Middle frontal gyrus (tissue), 1 donor: Measurements from ENCODE around the gene CAB39.
"Not testable (repeated sequence)": the region's sequence is repeated elsewhere in the genome, so short reads cannot be mapped to it uniquely, and the experiment has no call there.

Source experiments
- DNase-seq: peaks from one replicate; pipeline ENCODE4 v3.0.0-alpha.2; 2015; ENCODE audit warnings: low spot score; ENCODE audit errors: extremely low spot score

The CAB39 gene

DNA sequence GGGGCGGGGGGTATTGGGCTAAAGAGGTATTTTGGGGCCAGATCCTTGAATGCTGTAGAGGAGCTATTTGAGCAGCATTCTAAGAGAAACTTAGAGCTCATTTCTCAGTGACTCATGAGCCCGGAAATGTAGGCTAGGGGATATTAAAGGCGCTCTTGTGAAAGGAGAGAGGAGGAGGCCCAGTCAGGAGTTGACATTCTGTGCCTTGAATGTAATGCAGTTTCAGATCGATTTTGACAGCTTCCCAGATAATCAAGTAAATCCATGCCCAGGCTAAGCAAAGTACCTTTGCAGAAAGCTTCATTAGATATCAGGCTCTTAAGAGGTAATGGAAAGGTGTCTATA lies 1.5 kb downstream of the CAB39 start:
- no peak for DNase-seq

DNA sequence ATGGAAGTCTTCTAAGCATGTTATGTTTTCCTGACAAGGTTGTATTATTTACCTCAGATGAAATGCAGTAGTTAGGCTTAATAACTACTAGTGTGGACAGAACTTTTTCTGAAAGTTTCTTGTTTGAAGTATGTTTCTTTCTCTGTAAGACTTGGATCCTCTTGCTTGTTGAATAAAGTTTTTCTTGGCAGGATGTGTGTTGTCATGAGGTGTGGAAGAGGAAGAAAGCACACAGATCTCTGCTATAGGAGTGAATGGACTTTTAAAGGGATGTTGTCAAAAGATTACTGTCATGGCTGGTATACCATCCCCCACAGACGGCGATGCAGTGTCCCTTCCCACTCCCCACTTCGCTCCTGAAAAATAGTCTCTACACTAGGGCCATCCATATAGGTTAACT lies 2.6 kb downstream of the CAB39 start:
- DNase-seq = no peak

DNA sequence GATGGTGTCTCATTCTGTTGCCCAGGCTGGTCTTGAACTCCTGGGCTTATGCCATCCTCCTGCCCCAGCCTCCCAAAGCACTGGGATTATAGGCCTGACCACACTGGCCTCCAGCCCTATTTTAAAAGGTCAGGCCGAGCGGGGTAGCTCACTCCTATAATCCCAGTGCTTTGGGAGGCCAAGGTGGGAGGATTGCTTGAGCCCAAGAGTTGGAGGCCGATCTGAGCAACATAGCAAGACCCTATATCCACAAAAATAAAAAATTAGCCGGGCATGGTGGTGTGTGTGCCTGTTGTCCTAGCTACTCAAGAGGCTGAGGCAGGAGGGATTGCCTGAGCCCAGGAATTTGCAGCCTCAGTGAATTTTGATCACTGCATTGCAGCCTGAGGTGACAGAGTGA lies 3.9 kb downstream of the CAB39 start:
- no peak for DNase-seq

DNA sequence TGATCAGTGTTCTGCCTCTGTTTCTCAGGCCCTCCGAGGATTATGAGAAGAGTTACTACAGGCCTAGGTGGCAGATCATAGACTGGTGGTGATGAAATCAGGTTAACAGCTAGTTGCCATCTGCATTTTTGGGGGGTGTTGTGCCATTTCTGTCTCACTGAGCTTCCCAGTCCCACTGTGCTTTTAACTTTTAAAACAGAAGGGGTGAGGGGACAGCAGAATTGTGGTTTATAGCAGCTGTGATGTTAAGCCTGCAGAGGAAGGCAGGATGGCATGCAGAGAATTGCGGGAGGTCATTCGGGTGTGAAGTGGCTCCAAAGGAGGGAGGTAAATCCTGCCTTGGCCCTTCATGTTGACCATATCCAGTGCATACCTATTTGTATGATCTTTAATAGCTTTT lies 5.0 kb downstream of the CAB39 start:
- no peak for DNase-seq

DNA sequence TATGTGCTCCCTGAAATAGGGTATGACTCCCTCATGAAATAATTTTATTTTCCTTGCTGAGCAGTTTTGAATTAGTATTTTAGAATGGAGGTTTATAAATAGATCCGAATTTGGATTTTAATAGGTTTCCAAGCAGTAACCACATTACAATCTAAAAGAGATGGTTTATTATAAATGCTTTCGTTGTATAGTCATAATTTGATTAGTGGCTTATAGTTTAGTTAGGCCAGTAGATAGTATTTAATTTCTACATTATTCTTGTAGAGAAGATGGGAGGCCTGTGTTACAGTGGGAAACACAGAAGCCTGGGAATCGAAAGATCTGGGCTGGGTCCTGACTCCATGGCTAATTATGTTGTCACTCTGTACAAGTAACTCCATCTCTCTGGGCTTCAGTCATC lies 6.7 kb downstream of the CAB39 start:
- no peak for DNase-seq

DNA sequence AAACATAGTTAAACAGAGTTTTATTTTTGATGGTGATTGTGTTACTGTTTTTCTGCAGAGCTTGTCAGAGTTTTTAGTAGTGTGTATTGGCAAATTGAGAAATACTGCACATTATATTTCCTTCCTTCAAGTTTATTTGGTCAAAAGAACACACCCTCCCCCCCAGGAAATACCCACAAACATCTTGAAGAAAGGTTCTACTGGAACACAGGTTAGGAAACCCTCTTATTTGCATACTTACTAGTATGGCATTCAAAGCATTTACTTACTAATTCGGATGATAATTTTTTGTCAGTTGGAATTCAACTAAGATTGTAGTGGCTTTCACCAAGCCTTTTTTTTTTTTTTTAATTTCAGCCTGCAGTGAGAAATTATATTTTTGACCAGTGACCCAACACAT lies 9.1 kb downstream of the CAB39 start:
- DNase-seq = no peak

DNA sequence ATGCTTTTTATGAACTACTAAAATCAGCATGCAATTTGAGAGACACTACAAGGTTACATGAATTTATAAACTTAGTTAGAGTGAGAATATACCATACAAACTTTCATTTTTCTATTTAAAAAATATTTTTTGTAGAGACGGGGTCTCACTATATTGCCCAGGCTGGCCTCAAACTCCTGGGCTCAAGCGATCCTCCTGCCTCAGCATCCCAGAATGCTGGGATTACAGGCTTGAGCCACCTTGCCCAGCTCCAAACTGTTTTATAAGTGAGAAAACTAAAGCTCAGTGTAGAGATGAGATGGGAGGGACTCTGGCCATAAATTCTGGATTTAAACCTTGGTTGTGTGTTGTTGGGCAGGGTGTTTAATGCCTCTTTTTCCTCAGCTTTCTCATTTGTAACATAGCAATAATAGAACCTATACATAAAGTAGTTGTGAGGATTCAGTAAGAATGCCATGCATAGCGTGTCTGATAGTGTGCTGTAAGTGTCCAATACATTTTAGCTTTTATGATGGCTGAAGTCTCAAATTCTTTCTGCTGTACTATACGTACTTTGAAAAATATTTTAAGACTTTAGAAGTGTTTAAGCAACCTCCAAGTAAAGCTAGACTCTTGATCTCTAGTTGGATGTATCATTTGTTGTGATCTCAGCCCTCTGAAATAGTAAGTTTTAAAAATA lies 9.7 kb downstream of the CAB39 start:
- no peak for DNase-seq

DNA sequence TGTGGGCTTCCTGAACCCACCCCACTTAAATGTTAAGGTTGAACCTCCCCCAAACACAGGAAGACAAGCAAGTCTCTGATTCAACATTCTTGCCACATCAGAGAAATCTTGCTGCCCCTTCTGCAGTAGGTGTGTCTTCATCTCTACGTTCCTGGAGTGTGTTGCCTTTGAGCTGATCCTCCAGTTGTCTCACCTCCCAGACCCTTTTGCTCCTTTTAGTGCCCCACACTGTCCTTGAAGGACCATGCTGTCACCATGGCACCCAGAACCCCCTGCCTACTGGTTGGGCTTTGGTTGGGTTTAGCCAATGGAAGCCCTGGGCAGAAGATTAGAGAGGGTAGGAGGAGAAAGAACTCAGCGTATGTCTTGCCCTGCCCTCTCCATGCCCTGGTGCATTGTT lies 10.7 kb downstream of the CAB39 start:
- DNase-seq = no peak

DNA sequence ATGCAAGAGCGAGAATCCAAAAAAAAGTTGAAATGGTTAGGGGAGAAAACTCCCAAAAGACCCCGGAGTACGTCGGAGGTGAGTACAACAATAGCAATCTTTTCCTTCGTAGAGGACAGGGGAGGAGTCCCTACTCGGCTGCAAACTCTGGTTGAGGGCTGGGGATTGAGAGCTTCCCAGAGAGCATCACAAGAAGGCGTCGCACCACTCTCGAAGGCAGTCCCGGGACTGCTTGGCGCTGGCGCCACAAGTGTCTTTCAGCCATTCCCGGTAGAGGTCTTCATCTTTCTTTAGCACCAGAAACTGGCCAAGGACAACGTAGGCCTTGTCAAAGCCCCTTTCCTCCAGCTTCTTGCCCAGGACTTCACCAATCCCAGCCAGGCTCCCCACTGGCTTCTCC lies 12.3 kb downstream of the CAB39 start:
- not testable (repeated sequence) for DNase-seq

DNA sequence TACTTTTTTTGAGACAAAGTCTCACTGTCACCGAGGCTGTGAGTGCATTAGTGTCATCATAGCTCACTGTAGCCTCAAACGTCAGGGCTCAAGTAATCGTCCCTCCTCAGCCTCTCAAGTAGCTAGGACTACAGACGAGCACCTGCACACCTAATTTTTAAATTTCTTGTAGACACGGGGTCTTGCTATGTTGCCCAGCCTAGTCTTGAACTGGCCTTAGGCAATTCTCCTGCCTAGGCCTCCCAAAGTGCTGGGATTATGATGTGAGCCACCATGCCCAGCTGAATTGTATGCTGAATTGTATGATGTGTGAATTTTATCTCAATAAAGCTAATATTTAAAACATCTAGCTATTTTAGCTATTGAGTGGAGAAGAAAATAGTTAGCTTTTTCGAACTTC lies 18.9 kb downstream of the CAB39 start:
- no peak for DNase-seq

DNA sequence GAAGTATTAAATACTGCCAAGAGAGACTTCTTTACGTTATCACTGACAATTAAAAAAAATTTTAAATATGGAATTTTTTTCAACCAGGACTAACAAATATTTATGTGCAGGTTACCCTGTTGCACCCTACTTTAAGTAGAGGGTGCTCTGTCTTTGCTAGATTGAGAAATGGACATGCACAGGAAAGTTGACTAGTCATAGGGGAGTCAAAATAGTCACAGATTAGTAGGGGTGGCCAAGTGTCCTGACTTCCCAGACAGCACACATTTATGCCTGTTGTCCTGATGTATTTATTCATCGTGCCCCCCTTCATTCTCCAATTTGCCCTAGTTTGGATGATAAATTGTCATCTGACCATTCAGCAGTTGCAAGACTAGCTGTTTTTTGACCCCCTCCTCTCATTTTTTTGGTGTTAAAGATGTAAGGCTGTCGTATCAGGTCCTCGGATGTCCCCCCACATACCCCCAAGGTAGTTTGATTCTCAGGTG lies 20.3 kb downstream of the CAB39 start:
- no peak for DNase-seq

DNA sequence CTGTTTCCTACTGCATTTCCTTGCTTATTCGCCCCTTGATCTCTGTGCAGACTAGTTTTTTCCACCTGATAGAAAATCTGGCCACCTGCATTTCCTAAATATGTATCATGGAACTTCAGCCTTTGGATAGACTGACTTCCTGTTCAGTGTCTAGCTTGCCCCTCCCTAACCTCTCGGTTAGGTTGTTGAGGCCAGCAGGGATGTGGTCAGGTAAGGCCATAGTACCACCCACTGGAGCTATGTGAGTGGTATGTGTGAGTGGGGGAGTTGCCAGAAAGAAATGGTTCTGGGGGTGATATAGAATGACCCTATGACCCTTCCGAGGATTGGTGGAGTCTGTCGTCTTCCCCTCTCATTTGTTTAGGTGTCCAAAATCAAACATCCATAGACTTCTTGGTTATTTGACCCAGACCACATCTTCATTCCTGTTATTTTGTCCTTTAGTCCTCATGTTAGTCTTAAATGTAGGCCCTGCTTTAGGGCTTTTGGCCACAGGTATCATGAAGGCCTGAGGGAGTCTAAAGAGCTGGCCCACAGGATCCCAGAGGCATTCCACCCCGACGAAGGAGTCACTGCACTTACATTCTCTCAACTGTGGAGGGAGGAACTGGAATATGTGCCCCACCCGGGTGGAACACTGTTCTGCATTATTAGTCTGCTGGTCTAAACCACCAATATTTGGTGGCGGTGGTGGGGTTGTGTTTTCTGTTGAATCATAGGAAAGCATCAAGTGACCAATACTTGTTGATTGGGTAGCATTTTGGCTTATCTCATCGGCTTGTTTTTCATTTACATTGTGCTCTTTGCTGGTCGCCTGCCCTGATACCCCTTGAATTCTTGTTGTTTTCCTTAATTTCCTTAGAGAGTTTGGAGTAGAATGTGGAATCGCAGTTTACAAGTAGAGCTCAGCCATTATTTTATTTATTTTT lies 21.9 kb downstream of the CAB39 start:
- no peak for DNase-seq

DNA sequence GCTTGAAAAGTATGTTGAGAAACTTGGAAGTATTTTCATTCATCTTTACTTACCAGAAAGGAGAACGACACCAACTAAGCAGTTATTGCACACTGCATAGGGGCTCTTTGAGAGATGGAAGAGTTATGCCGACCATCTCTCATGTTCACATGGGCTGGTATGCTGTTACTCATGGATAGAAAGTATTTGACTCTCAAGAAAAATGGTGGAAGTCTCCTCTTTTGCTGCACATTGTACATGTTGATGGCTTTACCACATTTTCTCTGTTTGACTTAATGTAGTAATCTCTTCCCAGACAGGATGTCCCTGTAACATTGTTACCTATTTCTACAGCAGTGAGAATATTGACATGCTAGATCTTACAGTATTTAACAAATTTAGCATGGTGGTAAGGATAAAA lies 23.2 kb downstream of the CAB39 start:
- DNase-seq = no peak

DNA sequence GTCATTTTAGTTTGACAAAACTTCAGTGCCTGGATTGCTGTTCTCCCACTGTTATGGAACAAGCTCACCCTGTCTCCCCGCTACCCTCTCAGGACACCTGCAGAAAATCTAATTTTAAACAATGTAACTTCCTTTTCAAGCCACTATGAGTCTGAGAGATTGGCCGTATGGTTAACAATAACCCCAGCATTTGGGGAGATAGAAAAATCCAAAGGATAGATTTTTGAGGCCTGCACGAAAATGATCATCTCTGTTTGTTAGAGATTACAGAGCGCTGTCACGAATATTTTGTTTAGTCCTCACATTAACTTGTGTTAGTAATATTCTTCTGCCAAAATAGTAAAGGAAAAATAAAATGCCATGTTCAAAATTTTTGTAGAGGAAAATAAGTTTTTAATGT lies 24.7 kb downstream of the CAB39 start:
- no peak for DNase-seq

DNA sequence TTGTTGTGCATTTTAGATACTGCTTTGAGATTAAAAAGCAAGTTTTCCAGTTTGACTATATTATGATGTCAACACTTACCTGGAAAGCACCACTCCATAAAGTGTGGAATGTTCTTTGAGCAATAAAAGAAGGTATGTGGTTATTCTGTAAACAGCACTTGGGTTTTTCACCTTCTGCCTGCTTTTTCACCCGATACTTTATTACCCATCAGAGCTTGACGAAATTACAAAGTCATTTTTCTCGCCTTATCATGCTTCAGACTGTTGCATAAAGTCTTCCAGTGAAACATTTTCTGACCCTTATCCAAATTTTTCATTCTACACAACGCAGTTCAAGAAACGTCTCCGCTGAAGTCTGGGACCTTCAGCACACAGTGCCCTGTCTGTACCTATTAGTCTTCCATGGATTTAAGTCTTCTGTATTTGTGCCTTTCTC lies 25.2 kb downstream of the CAB39 start:
- no peak for DNase-seq

DNA sequence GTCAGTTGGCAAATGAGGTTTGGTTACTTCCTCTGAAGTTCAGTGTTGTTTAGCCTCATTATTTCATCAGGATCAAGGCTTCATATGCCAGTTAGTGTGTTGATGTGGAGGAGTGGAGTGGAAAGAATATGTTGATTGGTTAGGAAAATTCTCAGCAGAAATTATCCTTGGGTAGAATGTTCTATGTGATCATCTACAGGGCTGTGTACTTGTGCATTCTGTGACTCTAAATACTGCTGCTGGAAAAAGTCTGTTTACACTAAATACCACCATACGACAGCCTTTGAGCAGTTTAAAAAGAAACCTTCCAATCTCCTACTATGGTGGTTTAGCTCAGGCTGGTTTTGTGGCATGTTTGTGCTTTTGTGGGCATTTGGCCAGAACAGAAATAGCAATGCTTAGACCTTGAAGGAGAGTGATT lies 25.8 kb downstream of the CAB39 start:
- no peak for DNase-seq

DNA sequence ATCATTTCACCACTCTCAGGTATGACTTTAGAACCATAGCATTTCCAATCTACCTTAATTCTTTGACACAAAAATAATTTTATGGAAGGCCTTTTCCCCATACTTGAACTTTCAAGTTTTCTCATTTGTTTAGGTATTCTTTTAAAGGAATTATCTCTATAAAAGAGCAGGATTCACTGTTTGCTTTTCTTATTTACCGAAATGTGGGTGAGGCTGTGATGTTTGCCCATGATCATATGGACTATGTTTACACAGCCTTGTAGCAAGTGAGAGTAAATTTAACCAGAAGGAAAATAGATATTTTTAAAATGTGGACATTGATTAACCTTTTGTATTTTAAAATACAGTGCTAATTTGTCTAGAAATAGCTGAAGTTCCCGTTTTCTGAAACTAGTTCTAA lies 26.3 kb downstream of the CAB39 start:
- no peak for DNase-seq

DNA sequence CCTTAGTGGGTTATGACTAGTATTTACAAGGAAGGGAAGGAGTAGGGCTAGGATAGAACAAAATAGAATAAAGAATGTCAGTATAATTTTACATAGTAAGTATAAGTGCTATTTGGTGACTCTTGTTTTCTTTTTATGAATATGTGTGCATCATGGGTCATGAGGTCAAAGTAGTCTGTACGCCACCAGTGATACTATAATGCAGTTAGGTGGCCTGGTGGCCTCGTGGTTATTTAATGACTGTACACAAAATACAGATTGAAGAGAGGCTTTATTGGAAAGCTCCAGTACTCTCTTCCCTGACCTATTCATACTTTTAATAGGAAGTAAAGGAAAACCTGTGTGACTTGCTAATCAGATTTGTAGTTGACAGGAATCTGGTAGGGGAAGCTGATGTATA lies 27.3 kb downstream of the CAB39 start:
- DNase-seq = no peak

DNA sequence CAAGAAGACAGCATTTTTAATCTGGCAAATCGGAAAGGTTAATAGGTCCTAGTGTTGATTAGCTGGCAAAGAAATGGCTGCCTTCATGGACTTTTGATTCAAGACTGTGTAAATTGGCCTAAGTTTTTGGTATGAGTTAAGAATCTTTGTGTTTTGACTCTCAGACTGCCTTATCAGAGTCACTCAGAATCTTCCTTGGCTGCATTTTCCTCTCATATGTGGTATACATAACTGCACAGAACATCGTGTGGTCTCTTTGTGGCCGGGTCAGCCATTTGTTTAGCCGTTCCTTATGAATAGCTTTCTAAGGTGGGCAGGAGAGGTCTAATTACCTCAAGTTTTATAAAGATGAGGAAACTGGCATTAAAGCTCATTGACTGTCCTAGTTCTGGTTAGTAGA lies 30.1 kb downstream of the CAB39 start:
- DNase-seq = no peak

DNA sequence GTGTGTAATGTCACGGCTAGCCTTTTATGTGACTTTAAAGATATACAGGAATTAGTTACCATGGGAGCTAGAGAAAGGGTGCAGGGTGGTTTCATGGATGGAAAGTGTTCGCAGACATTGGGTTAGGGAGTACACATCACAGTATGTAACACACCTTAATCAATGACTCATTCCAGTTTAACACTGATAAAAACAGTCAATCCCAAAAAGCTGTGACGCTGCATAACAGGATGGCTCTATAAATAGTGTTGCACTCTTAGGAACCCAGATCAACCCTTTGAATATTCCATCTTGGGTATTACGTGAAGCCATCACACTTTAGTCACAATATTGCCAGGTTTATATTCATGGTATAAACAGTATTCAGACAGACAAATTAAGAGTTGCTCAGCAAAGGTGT lies 33.6 kb downstream of the CAB39 start:
- no peak for DNase-seq

DNA sequence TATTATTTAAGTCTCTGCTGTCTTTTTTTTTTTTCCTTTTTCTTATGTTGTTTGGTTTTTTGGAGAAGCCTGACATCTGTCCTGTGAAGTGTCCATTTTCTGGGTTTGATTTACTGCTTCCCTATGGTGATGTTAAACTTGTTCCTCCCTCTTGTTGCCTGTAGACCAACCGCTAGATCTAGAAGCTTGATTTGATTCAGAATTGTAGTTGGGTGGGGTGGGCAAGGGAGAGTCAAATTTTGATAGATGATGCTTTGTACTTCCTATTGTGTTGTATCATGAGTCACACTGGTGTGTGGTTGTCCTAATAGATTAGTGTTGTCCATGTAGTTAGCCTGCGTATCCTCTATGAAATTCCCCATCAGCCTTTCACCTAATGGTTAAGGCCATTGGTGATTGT lies 35.4 kb downstream of the CAB39 start:
- no peak for DNase-seq

DNA sequence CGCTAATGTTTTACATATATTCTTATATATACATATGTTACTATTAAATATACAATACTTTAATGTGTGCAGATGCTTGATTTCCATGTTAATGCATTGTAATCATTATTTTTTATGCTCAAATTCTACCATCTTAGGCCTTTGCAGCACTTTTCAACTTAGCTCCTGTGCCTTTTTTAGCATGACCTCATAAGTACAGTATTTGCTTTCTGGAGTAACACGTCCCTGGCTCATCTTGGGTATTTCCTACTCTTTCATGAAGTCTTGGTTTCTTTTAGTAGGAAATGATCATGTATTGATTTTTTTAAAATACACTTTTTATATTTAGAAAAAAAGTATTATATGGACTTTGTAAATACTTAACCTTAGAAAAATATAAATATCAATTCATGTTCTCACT lies 36.5 kb downstream of the CAB39 start:
- no peak for DNase-seq

DNA sequence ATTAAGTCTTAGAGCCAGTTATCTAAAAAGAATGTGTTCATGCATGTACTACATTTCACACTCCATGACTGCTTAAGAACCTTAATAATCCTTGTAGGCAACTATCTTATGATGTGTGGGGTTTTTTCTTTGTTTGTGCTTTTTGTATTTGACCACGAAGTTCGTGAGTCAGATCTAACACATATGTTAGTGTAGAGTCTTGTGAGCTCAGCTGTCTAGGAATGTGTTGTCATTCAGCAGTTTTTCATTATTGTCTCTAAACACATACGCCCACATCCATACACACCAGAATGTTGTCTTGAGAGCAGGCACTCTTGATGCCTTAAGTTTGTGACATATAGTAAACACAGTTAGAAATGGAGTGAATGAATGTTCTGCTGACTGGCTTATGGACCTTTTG lies 38.4 kb downstream of the CAB39 start:
- no peak for DNase-seq
